Chondrocyte (in vitro differentiated cells): ENCODE measurements around the gene ANKRD17. TPM values are rescaled to one million over a fixed set of nuclear protein-coding genes. Genes with fewer than 3 reads are reported as not detected.

ENCODE experiments used
- DNase-seq: peaks from one replicate; pipeline ENCODE4 v3.0.0; 2021; ENCODE audit warnings: mixed read lengths, low spot score
- H3K27ac Mint-ChIP-seq: one replicate; pipeline ENCODE4 v1.8.0; 2021; ENCODE audit warnings: mild to moderate bottlenecking, moderate library complexity, mixed read lengths; ENCODE audit not compliant: unreplicated experiment
- H3K27me3 Mint-ChIP-seq: 2 replicates; pipeline ENCODE4 v1.8.0; 2021; ENCODE audit warnings: low read depth, mixed read lengths
- H3K36me3 Mint-ChIP-seq: 2 replicates; pipeline ENCODE4 v1.8.0; 2021; ENCODE audit warnings: low read depth, mixed read lengths
- H3K4me1 Mint-ChIP-seq: 2 replicates; pipeline ENCODE4 v1.8.0; 2021; ENCODE audit warnings: low read depth, mild to moderate bottlenecking, mixed read lengths
- H3K4me3 Mint-ChIP-seq: one replicate; pipeline ENCODE4 v1.8.0; 2021; ENCODE audit warnings: mild to moderate bottlenecking, moderate library complexity, mixed read lengths; ENCODE audit not compliant: unreplicated experiment
- H3K9me3 Mint-ChIP-seq: 2 replicates; pipeline ENCODE4 v1.8.0; 2021; ENCODE audit warnings: low read depth, mixed read lengths
- CTCF ChIP-seq: fragments of 200-600 bp; sonication (generic); IDR thresholded peaks from 2 replicates; pipeline ENCODE4 v1.5.0; 2021; ENCODE audit warnings: antibody characterized with exemption, mild to moderate bottlenecking, moderate library complexity
- total RNA-seq: library from RNA; stranded (reverse); gene quantifications from 3 replicates; pipeline ENCODE4 v1.2.1, GENCODE V29; 2021

ANKRD17 gene
- total RNA-seq, 1 donor from 2014 or later = 55.1 TPM

GRCh38 chr4:73028621-73029020 lies 230.0 kb downstream of the ANKRD17 start:
- no peak for TF ChIP-seq CTCF
- peaks cover 2% of the 10 kb centered on the region for H3K36me3 Mint-ChIP-seq
- no peak overlapping the region for H3K27ac Mint-ChIP-seq
- no peaks in the 10 kb centered on the region for H3K4me1 Mint-ChIP-seq
- no peak for DNase-seq
- peaks cover 12% of the 10 kb centered on the region for H3K9me3 Mint-ChIP-seq
- no peak overlapping the region for H3K4me3 Mint-ChIP-seq
- H3K27me3 Mint-ChIP-seq = peaks cover 28% of the 10 kb centered on the region

Other genes with a start within 250 kb of the ANKRD17 start
- 13.2 to 18.6 TPM (median 14.5 TPM) in 3 replicates for gene COX18, start 189.1 kb downstream of the ANKRD17 start, total RNA-seq
- not detected in 3 replicates for gene ALB, start 145.5 kb upstream of the ANKRD17 start, total RNA-seq
- 1.3 TPM in 1 of 3 replicates, not detected in the others for gene AFP, start 177.4 kb upstream of the ANKRD17 start, total RNA-seq
- gene AFM, start 222.9 kb upstream of the ANKRD17 start, total RNA-seq = not detected in 3 replicates